ENCODE data around the gene PKD2L1.

GRCh38 chr10:100327718-100328009 lies 2.4 kb downstream of the PKD2L1 start:
- TF ChIP-seq CTCF (IDR thresholded peaks at IDR 0.05; ENCODE audit: control extremely low read depth in 1 of 3, insufficient read depth in 1 of 3, low read depth in 1 of 3, low read length in 3 of 3) (no peak), POLR2A (IDR thresholded peaks at IDR 0.05; ENCODE audit: control extremely low read depth in 1 of 2, low read depth in 2 of 2, low read length in 2 of 2) (no peak), TCF12 (IDR thresholded peaks at IDR 0.05; ENCODE audit: low read depth, low read length) (no peak), YY1 (IDR thresholded peaks at IDR 0.05; ENCODE audit: low read depth, low read length) (no peak), EP300 (IDR thresholded peaks at IDR 0.05; ENCODE audit: borderline replicate concordance in 1 of 2, low read depth in 2 of 2, low read length in 2 of 2) (no peak), JUN (IDR thresholded peaks at IDR 0.05; ENCODE audit: low read depth, low read length) (no peak), ZNF274 (IDR thresholded peaks at IDR 0.05; ENCODE audit: borderline replicate concordance, extremely low read depth, low read length) (no peak), TAF7 (optimal IDR thresholded peaks at IDR 0.05; ENCODE audit: borderline replicate concordance, low read depth, low read length) (no peak), JUND (IDR thresholded peaks at IDR 0.05; ENCODE audit: low read length) (no peak), MAX (IDR thresholded peaks at IDR 0.05) (no peak)

Measured in H1 (cell line).